A549 (cell line): Measurements from ENCODE around the gene CIROP. TPM values are rescaled to one million over a fixed set of nuclear protein-coding genes. Genes with fewer than 3 reads are reported as not detected.

ENCODE experiments used
- ATAC-seq, 2 experiments: fragments of 200-7000 bp in 1 of 2; fragments of >200 bp in 1 of 2; cut with Nextera tagmentation in 1 of 2; cut with Tn5 transposase in 1 of 2; 3 replicates each; pipeline versions ENCODE4 v1.8.0 to v1.9.1; 2018 to 2020; ENCODE audit warnings: mild to moderate bottlenecking in 1 of 2, moderate library complexity in 1 of 2
- CTCF ChIA-PET: fragments of 300-600 bp; sonication (Branson Sonifier 250); formaldehyde crosslinking; extraction: SDS; loops from one replicate; lab custom pipeline; 2021; ENCODE audit warnings: antibody characterized with exemption, inconsistent platforms; lab: Yijun Ruan, JAX
- POLR2A ChIA-PET: fragments of 350-600 bp; formaldehyde crosslinking; extraction: SDS; loops from one replicate; lab custom pipeline; 2021; ENCODE audit warnings: antibody characterized with exemption, inconsistent platforms; lab: Yijun Ruan, JAX
- DNase-seq, 2 experiments: peaks; one replicate each; pipeline versions ENCODE4 v3.0.0 to v3.0.0-alpha.2; 2011 to 2016; ENCODE audit warnings: low read depth in 1 of 2, low spot score in 1 of 2
- FAIRE-seq: peaks from 2 replicates; lab custom pipeline; 2011; peaks lifted over from hg19 to GRCh38; lab: Jason Lieb, UNC
- H3K27ac ChIP-seq, 2 experiments: fragments of >200 bp; sonication (Bioruptor Twin); formaldehyde crosslinking; 3 replicates each; pipeline ENCODE4 v1.5.1; 2016 to 2017
- H3K4me1 ChIP-seq: fragments of >200 bp; sonication (Bioruptor Twin); formaldehyde crosslinking; 3 replicates; pipeline ENCODE4 v1.6.1; 2016
- H3K4me2 ChIP-seq: fragments of >200 bp; sonication (Bioruptor Twin); formaldehyde crosslinking; 3 replicates; pipeline ENCODE4 v1.6.1; 2016
- H3K4me3 ChIP-seq: fragments of >200 bp; sonication (Bioruptor Twin); formaldehyde crosslinking; 3 replicates; pipeline ENCODE4 v1.5.1; 2016
- H3K9me3 ChIP-seq: fragments of >200 bp; sonication (Bioruptor Twin); formaldehyde crosslinking; 3 replicates; pipeline ENCODE4 v1.6.1; 2016
- ATOH8 ChIP-seq: fragments of 250-450 bp; sonication (Bioruptor Pico); IDR thresholded peaks from 2 replicates; pipeline ENCODE4 v1.5.0; 2020; ENCODE audit warnings: low read depth, mild to moderate bottlenecking, moderate library complexity
- BHLHE40 ChIP-seq: IDR thresholded peaks from 2 replicates; pipeline ENCODE4 v1.6.1; 2012; ENCODE audit warnings: low read depth, low read length, inconsistent platforms
- CTCF ChIP-seq: fragments of >200 bp; sonication (Bioruptor Twin); formaldehyde crosslinking; IDR thresholded peaks from 3 replicates; pipeline ENCODE4 v1.5.1; 2016
- E2F6 ChIP-seq: IDR thresholded peaks from 2 replicates; pipeline ENCODE4 v1.6.1; 2012; ENCODE audit warnings: low read depth, borderline replicate concordance
- EHF ChIP-seq: fragments of 250-450 bp; sonication (Bioruptor Pico); IDR thresholded peaks from 2 replicates; pipeline ENCODE4 v1.5.0; 2020; ENCODE audit warnings: mild to moderate bottlenecking
- EP300 ChIP-seq, 2 experiments: fragments of >200 bp; sonication (Bioruptor Twin); formaldehyde crosslinking; IDR thresholded peaks; 2 replicates in 1 of 2; 3 replicates in 1 of 2; pipeline ENCODE4 v1.6.1; 2016 to 2017
- FOSB ChIP-seq: fragments of 250-450 bp; sonication (Bioruptor Pico); IDR thresholded peaks from 2 replicates; pipeline ENCODE4 v1.5.0; 2020; ENCODE audit warnings: mild to moderate bottlenecking, moderate library complexity
- FOSL2 ChIP-seq, 2 experiments: fragments of 450-650 bp in 1 of 2; fragments of >200 bp in 1 of 2; sonication (Bioruptor Twin) in 1 of 2; formaldehyde crosslinking; IDR thresholded peaks; 2 replicates each; pipeline versions ENCODE4 v1.5.0 to v1.6.1; 2016 to 2020; ENCODE audit warnings: mild to moderate bottlenecking in 1 of 2, moderate library complexity in 1 of 2
- GATA3 ChIP-seq: IDR thresholded peaks from 2 replicates; pipeline ENCODE4 v1.6.1; 2012; ENCODE audit warnings: borderline replicate concordance
- HEYL ChIP-seq: fragments of 250-450 bp; sonication (Bioruptor Pico); IDR thresholded peaks from 2 replicates; pipeline ENCODE4 v1.8.0; 2021; ENCODE audit warnings: mild to moderate bottlenecking, moderate library complexity
- HOXA7 ChIP-seq: fragments of 250-450 bp; sonication (Bioruptor Pico); IDR thresholded peaks from 2 replicates; pipeline ENCODE4 v1.5.0; 2020; ENCODE audit warnings: mild to moderate bottlenecking, moderate library complexity
- HOXB13 ChIP-seq: fragments of 250-450 bp; sonication (Bioruptor Pico); IDR thresholded peaks from 2 replicates; pipeline ENCODE4 v1.5.0; 2020; ENCODE audit warnings: low read depth, mild to moderate bottlenecking, moderate library complexity
- JUN ChIP-seq, 2 experiments: fragments of >200 bp; sonication (Bioruptor Twin); formaldehyde crosslinking; IDR thresholded peaks; 2 replicates in 1 of 2; 3 replicates in 1 of 2; pipeline ENCODE4 v1.6.1; 2016 to 2017
- JUNB ChIP-seq: fragments of >200 bp; sonication (Bioruptor Twin); formaldehyde crosslinking; IDR thresholded peaks from 2 replicates; pipeline ENCODE4 v1.6.1; 2016
- KDM1A ChIP-seq: fragments of 200-600 bp; sonication (generic); IDR thresholded peaks from 2 replicates; pipeline ENCODE4 v1.6.1; 2016; ENCODE audit warnings: low read depth, mild to moderate bottlenecking
- MAFK ChIP-seq: fragments of 450-650 bp; IDR thresholded peaks from 2 replicates; pipeline ENCODE4 v1.6.1; 2014; ENCODE audit not compliant: partially characterized antibody
- MAX ChIP-seq: IDR thresholded peaks from 2 replicates; pipeline ENCODE4 v1.6.1; 2012
- MAZ ChIP-seq: fragments of 150-350 bp; IDR thresholded peaks from 2 replicates; pipeline ENCODE4 v1.6.1; 2014; ENCODE audit warnings: antibody characterized with exemption, low read depth, low read length, borderline replicate concordance
- NPAS2 ChIP-seq: fragments of 250-450 bp; sonication (Bioruptor Pico); IDR thresholded peaks from 2 replicates; pipeline ENCODE4 v1.8.0; 2022; ENCODE audit warnings: mild to moderate bottlenecking, moderate library complexity, borderline replicate concordance
- NR3C1 ChIP-seq: fragments of >200 bp; sonication (Bioruptor Twin); formaldehyde crosslinking; IDR thresholded peaks from 3 replicates; pipeline ENCODE4 v1.6.1; 2017
- PBX3 ChIP-seq: IDR thresholded peaks from 2 replicates; pipeline ENCODE4 v1.6.1; 2012
- POLR2A ChIP-seq: IDR thresholded peaks from 2 replicates; pipeline ENCODE4 v1.6.1; 2012; ENCODE audit warnings: mild to moderate bottlenecking, low read length
- POLR2AphosphoS2 ChIP-seq: conservative IDR thresholded peaks from 2 replicates; pipeline ENCODE4 v1.6.1; 2012; ENCODE audit warnings: low read length, improper control_type of control experiment, inconsistent platforms
- RAD21 ChIP-seq, 2 experiments: fragments of >200 bp in 1 of 2; sonication (Bioruptor Twin) in 1 of 2; formaldehyde crosslinking in 1 of 2; IDR thresholded peaks in 1 of 2; conservative IDR thresholded peaks in 1 of 2; 2 replicates in 1 of 2; 3 replicates in 1 of 2; pipeline ENCODE4 v1.6.1; 2012 to 2018; ENCODE audit warnings: inconsistent platforms in 1 of 2
- SMC3 ChIP-seq: fragments of >200 bp; sonication (Bioruptor Twin); formaldehyde crosslinking; IDR thresholded peaks from 3 replicates; pipeline ENCODE4 v1.6.1; 2018; ENCODE audit warnings: inconsistent platforms
- SREBF2 ChIP-seq: fragments of 450-650 bp; IDR thresholded peaks from 2 replicates; pipeline ENCODE4 v1.6.1; 2014; ENCODE audit warnings: mild to moderate bottlenecking, moderate library complexity
- TFCP2L1 ChIP-seq: fragments of 250-450 bp; sonication (Bioruptor Pico); IDR thresholded peaks from 2 replicates; pipeline ENCODE4 v1.5.0; 2021; ENCODE audit warnings: mild to moderate bottlenecking
- USF2 ChIP-seq: fragments of 450-650 bp; IDR thresholded peaks from 2 replicates; pipeline ENCODE4 v1.6.1; 2014; ENCODE audit warnings: antibody characterized with exemption
- ZC3H11A ChIP-seq: fragments of 450-650 bp; IDR thresholded peaks from 2 replicates; pipeline ENCODE4 v1.6.1; 2014; ENCODE audit warnings: antibody characterized with exemption, mild to moderate bottlenecking
- ZSCAN20 ChIP-seq: fragments of 250-450 bp; sonication (Bioruptor Pico); IDR thresholded peaks from 2 replicates; pipeline ENCODE4 v1.8.0; 2022; ENCODE audit warnings: mild to moderate bottlenecking, moderate library complexity
- WGBS: methylation state at CpG from one replicate; pipeline ENCODE4 v1.1.6; 2017; ENCODE audit errors: missing lambda C conversion rate; 5-methylcytosine and 5-hydroxymethylcytosine counted together
- polyA plus RNA-seq, 4 experiments: library from polyadenylated mRNA; depleted of rRNA in 3 of 4; stranded (reverse); fragments of >200 nt; fragmentation: RNase III in 1 of 4; extraction: RNeasy Plus Mini Kit Qiagen cat#74134 plus additional on column Dnase treatment in 1 of 4; gene quantifications; 2 replicates in 3 of 4; 3 replicates in 1 of 4; pipeline ENCODE4 v1.2.3, GENCODE V29; 2011 to 2017

The CIROP gene
- polyA plus RNA-seq, 2 of the 4 experiments (the other 2 are of a cell fraction), result not detected

- POLR2A ChIA-PET, result interaction anchor here (0.6 to 2.8 kb wide), 8 partner anchors 13 to 292 kb away, joined by 3 to 20 read pairs (median 6); partner anchors contain the start of genes AJUBA and PRMT5
- Histone ChIP-seq H3K9me3 (no peaks in the 10 kb centered on the region), H3K4me2 (peak within 1 kb of the TSS; percentile 97), H3K4me3 (peak within 1 kb of the TSS; percentile 71), H3K27ac (peak within 1 kb of the TSS; percentile 76 to 89), H3K4me1 (peaks cover 32% of the 10 kb centered on the region)
- WGBS, result 8% methylated on average over 24 of the region's 73 CpGs
- CTCF ChIA-PET, result interaction anchor here (0.8 to 33.8 kb wide), 60 partner anchors 9 to 672 kb away, joined by 3 to 1206 read pairs (median 6); partner anchors contain the start of genes ACIN1, AJUBA, C14orf119 and HAUS4
- peak; percentile 52 to 68 for ATAC-seq
- peak; percentile 58 to 64 for DNase-seq
- TF ChIP-seq EP300 (IDR thresholded peaks at IDR 0.05) (no peak), POLR2A (peak; percentile 49)
- TF ChIP-seq, all 56 proteins: peak for 1
- no peak for FAIRE-seq
Measured at GRCh38 chr14:23056956-23057756, 47.6 kb downstream of the CIROP start, which contains the start of gene CDH24. Gene CDH24, minus strand, starts transcription at chr14:23057520. Its CDS starts 1,787 bp downstream, at chr14:23055733.

GRCh38 chr14:23056145-23056955, 48.4 kb downstream of the CIROP start:
- peak overlapping the region; percentile 97 for H3K4me2 ChIP-seq
- peak; percentile 84 to 97 for DNase-seq
- H3K4me1 ChIP-seq, result peaks cover 24% of the 10 kb centered on the region
- POLR2A ChIA-PET, result interaction anchor here (1.9 to 2.8 kb wide), 3 partner anchors 50 to 127 kb away, joined by 7 to 20 read pairs (median 13); partner anchors contain the start of gene PRMT5
- CTCF ChIA-PET, result interaction anchor here (0.9 to 33.8 kb wide), 28 partner anchors 9 to 672 kb away, joined by 3 to 1206 read pairs (median 6); partner anchors contain the start of genes AJUBA, C14orf119, HAUS4 and PRMT5
- no peaks in the 10 kb centered on the region for H3K9me3 ChIP-seq
- peak overlapping the region; percentile 71 for H3K4me3 ChIP-seq
- peak overlapping the region; percentile 18 to 89; a peak in 5 of 6 replicates for H3K27ac ChIP-seq
- ATAC-seq, result peak; percentile 64 to 86
- FAIRE-seq, result no peak
- WGBS, result under 1% methylated on average over 17 of the region's 17 CpGs
- TF ChIP-seq SMC3 (peak; percentile 65), PBX3 (no peak), SREBF2 (no peak), FOSB (CRISPR knock-in tag) (no peak), HEYL (CRISPR knock-in tag) (no peak), GATA3 (0 out of 2 replicates have a peak, but pooled peaks have one; percentile 1), JUNB (no peak), NR3C1 (no peak), E2F6 (peak; percentile 26; the same call in 1 of the 2 replicates), ZSCAN20 (CRISPR knock-in tag) (no peak), MAFK (no peak), FOSL2 (IDR thresholded peaks at IDR 0.05) (no peak), FOSL2 (CRISPR knock-in tag; IDR thresholded peaks at IDR 0.05) (no peak), MAX (peak; percentile 67), HOXB13 (CRISPR knock-in tag) (no peak), BHLHE40 (no peak), TFCP2L1 (no peak), MAZ (0 out of 2 replicates have a peak, but pooled peaks have one; percentile 47), CTCF (peak; percentile 80), USF2 (no peak), ATOH8 (CRISPR knock-in tag) (no peak), EHF (CRISPR knock-in tag) (no peak), HOXA7 (CRISPR knock-in tag) (no peak), POLR2AphosphoS2 (no peak), ZC3H11A (no peak), RAD21 (conservative IDR thresholded peaks at IDR 0.05 in 1 of 2, IDR thresholded peaks at IDR 0.05 in 1 of 2) (peak; percentile 47 to 50), NPAS2 (CRISPR knock-in tag) (no peak), KDM1A (no peak), JUN (IDR thresholded peaks at IDR 0.05) (no peak)
